Activated CD4-positive, alpha-beta T cell treated with anti-CD3 and anti-CD28 coated beads for 48 hours (primary cell): Measurements from ENCODE around the gene SMIM8.
A peak's percentile ranks its signal among the peaks of the same experiment; 100 is the strongest.

Experiments used
- DNase-seq: peaks from one replicate; pipeline ENCODE4 v3.0.0-alpha.2; 2020

The SMIM8 gene

GRCh38 chr6:87336367-87336766 is 14.0 kb downstream of the SMIM8 start:
- no peak for DNase-seq

GRCh38 chr6:87340230-87340629 is 17.8 kb downstream of the SMIM8 start:
- no peak for DNase-seq

GRCh38 chr6:87341158-87341557 is 18.8 kb downstream of the SMIM8 start:
- DNase-seq, result no peak

- DNase-seq, result no peak
These were observed 19.5 kb downstream of the SMIM8 start for GRCh38 chr6:87341899-87342298.

- DNase-seq, result no peak
These were observed 20.4 kb downstream of the SMIM8 start for GRCh38 chr6:87342829-87343228.

GRCh38 chr6:87344731-87345130 is 22.3 kb downstream of the SMIM8 start, which contains the start of gene C6orf163:
Gene C6orf163 (plus strand): TSS chr6:87344813. CDS start chr6:87345100, 287 bp downstream.
- DNase-seq, result no peak

- DNase-seq, result no peak
These were observed 24.3 kb downstream of the SMIM8 start for GRCh38 chr6:87346700-87347099.

GRCh38 chr6:87349896-87350295 is 27.5 kb downstream of the SMIM8 start:
- no peak for DNase-seq

- no peak for DNase-seq
These were observed 28.1 kb downstream of the SMIM8 start for GRCh38 chr6:87350516-87350915.

- DNase-seq, result no peak
These were observed 29.2 kb downstream of the SMIM8 start for GRCh38 chr6:87351583-87351982.

- DNase-seq, result no peak
These were observed 33.8 kb downstream of the SMIM8 start for GRCh38 chr6:87356181-87356580.

GRCh38 chr6:87357479-87358196 is 35.2 kb downstream of the SMIM8 start:
- DNase-seq, result no peak

- no peak for DNase-seq
These were observed 42.3 kb downstream of the SMIM8 start for GRCh38 chr6:87364602-87365252.

GRCh38 chr6:87366072-87366827 is 43.9 kb downstream of the SMIM8 start:
- DNase-seq, result no peak

GRCh38 chr6:87366899-87367298 is 44.5 kb downstream of the SMIM8 start:
- no peak for DNase-seq

- no peak for DNase-seq
These were observed 51.0 kb downstream of the SMIM8 start for GRCh38 chr6:87373377-87373776.

GRCh38 chr6:87375315-87375714 is 52.9 kb downstream of the SMIM8 start:
- no peak for DNase-seq

GRCh38 chr6:87376643-87377042 is 54.3 kb downstream of the SMIM8 start:
- no peak for DNase-seq

GRCh38 chr6:87378947-87379346 is 56.6 kb downstream of the SMIM8 start:
- no peak for DNase-seq

GRCh38 chr6:87382861-87383260 is 60.5 kb downstream of the SMIM8 start:
- DNase-seq, result no peak

- DNase-seq, result no peak
These were observed 61.6 kb downstream of the SMIM8 start for GRCh38 chr6:87384038-87384437.

GRCh38 chr6:87384449-87384848 is 62.1 kb downstream of the SMIM8 start:
- no peak for DNase-seq

GRCh38 chr6:87391334-87391733 is 68.9 kb downstream of the SMIM8 start:
- DNase-seq, result peak; percentile 5
